BJ (cell line): Measurements from ENCODE around the gene ELFN2. TPM values are rescaled to one million over a fixed set of nuclear protein-coding genes. Genes with fewer than 3 reads are reported as not detected.

Experiments used
- CTCF ChIA-PET: fragments of 350-600 bp; formaldehyde crosslinking; extraction: SDS; loops from one replicate; lab custom pipeline; 2021; ENCODE audit warnings: antibody characterized with exemption, inconsistent platforms; lab: Yijun Ruan, JAX
- POLR2A ChIA-PET: fragments of 300-600 bp; sonication (Branson Sonifier 250); formaldehyde crosslinking; extraction: SDS; loops from one replicate; lab custom pipeline; 2021; ENCODE audit warnings: antibody characterized with exemption; lab: Charles Lee
- DNase-seq: peaks from one replicate; pipeline ENCODE4 v3.0.0-alpha.2; 2011; ENCODE audit warnings: low read depth
- H3K27me3 ChIP-seq: 2 replicates; pipeline ENCODE4 v1.6.0; 2011; ENCODE audit warnings: low read length; ENCODE audit not compliant: control insufficient read depth, insufficient read depth
- H3K36me3 ChIP-seq: 2 replicates; pipeline ENCODE4 v1.5.1; 2011; ENCODE audit warnings: low read length; ENCODE audit not compliant: control insufficient read depth, insufficient read depth
- H3K4me3 ChIP-seq: 2 replicates; pipeline ENCODE4 v1.5.1; 2011; ENCODE audit warnings: low read depth, mild to moderate bottlenecking, control low read depth, low read length
- CTCF ChIP-seq: IDR thresholded peaks from 2 replicates; pipeline ENCODE4 v1.5.1; 2011; ENCODE audit warnings: low read depth, mild to moderate bottlenecking, control low read depth, inconsistent platforms, low read length, moderate library complexity; ENCODE audit not compliant: insufficient read depth
- polyA plus RNA-seq: library from polyadenylated mRNA; depleted of rRNA; stranded (reverse); fragments of >200 nt; gene quantifications from 2 replicates; pipeline ENCODE4 v1.2.3, GENCODE V29; 2011

ELFN2 gene
- polyA plus RNA-seq, 1 experiment: 0.34 TPM

- TF ChIP-seq CTCF: no peak
- ChIA-PET POLR2A (no interaction called here), CTCF (interaction anchor here (0.7 to 6.5 kb wide), 14 partner anchors 8 to 227 kb away, joined by 3 to 223 read pairs (median 5); no protein-coding TSS in a partner anchor)
- H3K27me3 ChIP-seq: no peaks in the 10 kb centered on the region; the same call in 1 of the 2 replicates
- no peaks in the 10 kb centered on the region for H3K36me3 ChIP-seq
- H3K4me3 ChIP-seq: no peak overlapping the region
- DNase-seq: peak; percentile 31
Measured at GRCh38 chr22:37454857-37455686, 27.8 kb upstream of the ELFN2 start.

GRCh38 chr22:37453696-37454095 is 26.4 kb upstream of the ELFN2 start:
- POLR2A ChIA-PET: no interaction called here
- Histone ChIP-seq H3K36me3 (no peaks in the 10 kb centered on the region), H3K27me3 (peaks cover 1% of the 10 kb centered on the region), H3K4me3 (no peak overlapping the region)
- CTCF ChIA-PET: interaction anchor here (1.4 to 6.5 kb wide), 5 partner anchors 18 to 194 kb away, joined by 3 to 223 read pairs (median 20); no protein-coding TSS in a partner anchor
- no peak for DNase-seq
- TF ChIP-seq CTCF: no peak

GRCh38 chr22:37451218-37451617 is 23.9 kb upstream of the ELFN2 start:
- no peak overlapping the region for H3K4me3 ChIP-seq
- ChIA-PET CTCF (interaction anchor here (0.5 kb wide), 1 partner anchor 259 kb away, joined by 3 read pairs; no protein-coding TSS in a partner anchor), POLR2A (no interaction called here)
- TF ChIP-seq CTCF: no peak
- H3K27me3 ChIP-seq: peaks cover 3% of the 10 kb centered on the region
- DNase-seq: no peak
- H3K36me3 ChIP-seq: no peaks in the 10 kb centered on the region

GRCh38 chr22:37449331-37450001 is 22.2 kb upstream of the ELFN2 start:
- H3K27me3 ChIP-seq: peaks cover 4% of the 10 kb centered on the region
- H3K4me3 ChIP-seq: no peak overlapping the region
- POLR2A ChIA-PET: no interaction called here
- H3K36me3 ChIP-seq: no peaks in the 10 kb centered on the region
- TF ChIP-seq CTCF: no peak
- CTCF ChIA-PET: interaction anchor here (0.6 to 2.0 kb wide), 6 partner anchors 9 to 132 kb away, joined by 3 to 17 read pairs (median 4); no protein-coding TSS in a partner anchor
- no peak for DNase-seq
